Measurements from ENCODE around the gene ZNF556. TPM values are rescaled to one million over a fixed set of nuclear protein-coding genes. Genes with fewer than 3 reads are reported as not detected.
"Not testable (repeated sequence)": the region's sequence is repeated elsewhere in the genome, so short reads cannot be mapped to it uniquely, and the experiment has no call there.

Gene ZNF556
- total RNA-seq, 2 donors from 2014 or later: not detected

- Mint-ChIP-seq H3K9me3 (no peaks in the 10 kb centered on the region), H3K4me3 (no peak overlapping the region), H3K27ac (no peak overlapping the region), H3K27me3 (peaks cover 0 to 4% of the 10 kb centered on the region in 2 donors), H3K36me3 (no peaks in the 10 kb centered on the region), H3K4me1 (ENCODE audit: low read depth in 2 of 2) (no peaks in the 10 kb centered on the region)
- no peak for ATAC-seq
- no peak for DNase-seq (ENCODE audit: low spot score)
These were observed 1.6 kb upstream of the ZNF556 start for GRCh38 chr19:2865334-2866100.

GRCh38 chr19:2866495-2867024 is 575 bp upstream of the ZNF556 start:
- no peaks in the 10 kb centered on the region for H3K9me3 Mint-ChIP-seq
- ATAC-seq (no peak), DNase-seq (ENCODE audit: low spot score) (no peak)
- peaks cover 0 to 1% of the 10 kb centered on the region in 2 donors for H3K4me1 Mint-ChIP-seq (ENCODE audit: low read depth in 2 of 2)
- H3K36me3 Mint-ChIP-seq: no peaks in the 10 kb centered on the region
- H3K4me3 Mint-ChIP-seq: no peak overlapping the region
- H3K27me3 Mint-ChIP-seq: peaks cover 0 to 4% of the 10 kb centered on the region in 2 donors
- H3K27ac Mint-ChIP-seq: no peak overlapping the region

DNA sequence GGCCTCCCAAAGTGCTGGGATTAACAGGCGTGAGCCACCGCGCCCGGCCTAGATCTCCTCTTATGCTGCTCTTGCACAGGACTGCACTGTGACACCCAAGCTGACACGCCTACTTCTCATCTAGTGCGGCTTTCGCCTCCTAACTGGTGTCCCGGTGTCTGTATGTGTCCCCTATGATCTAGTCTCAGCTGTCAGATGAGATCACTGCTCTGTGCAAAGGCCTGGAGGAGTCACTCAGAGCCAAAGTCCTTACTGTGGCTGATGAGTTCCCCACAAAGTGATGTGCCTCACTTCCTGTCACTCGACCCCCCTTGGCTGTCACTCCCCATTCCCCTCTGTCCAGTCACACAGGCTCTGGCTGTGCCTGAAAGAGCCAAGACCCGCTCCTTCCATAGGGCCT is 2.5 kb downstream of the ZNF556 start:
- ATAC-seq: no peak
- Mint-ChIP-seq H3K27me3 (peaks cover 0 to 4% of the 10 kb centered on the region in 2 donors), H3K9me3 (no peaks in the 10 kb centered on the region), H3K27ac (no peak overlapping the region), H3K4me3 (no peak overlapping the region), H3K36me3 (no peaks in the 10 kb centered on the region), H3K4me1 (ENCODE audit: low read depth in 2 of 2) (peaks cover 0 to 4% of the 10 kb centered on the region in 2 donors)
- DNase-seq (ENCODE audit: low spot score): no peak

DNA sequence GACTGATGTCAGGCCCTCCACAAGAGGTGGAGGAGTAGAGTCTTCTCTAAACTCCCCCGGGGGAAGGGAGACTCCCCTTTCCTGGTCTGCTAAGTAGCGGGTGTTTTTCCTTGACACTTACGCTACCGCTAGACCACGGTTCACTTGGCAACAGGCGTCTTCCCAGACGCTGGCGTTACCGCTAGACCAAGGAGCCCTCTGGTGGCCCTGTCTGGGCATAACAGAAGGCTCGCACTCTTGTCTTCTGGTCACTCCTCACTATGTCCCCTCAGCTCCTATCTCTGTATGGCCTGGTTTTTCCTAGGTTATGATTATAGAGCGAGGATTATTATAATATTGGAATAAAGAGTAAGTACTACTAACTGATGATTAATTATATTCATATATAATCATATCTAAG is 5.0 kb downstream of the ZNF556 start:
- H3K9me3 Mint-ChIP-seq; H3K27ac Mint-ChIP-seq; DNase-seq (ENCODE audit: low spot score); ATAC-seq; H3K27me3 Mint-ChIP-seq; H3K4me3 Mint-ChIP-seq; H3K4me1 Mint-ChIP-seq (ENCODE audit: low read depth in 2 of 2); H3K36me3 Mint-ChIP-seq: not testable (repeated sequence)

- H3K27ac Mint-ChIP-seq: no peak overlapping the region
- H3K4me3 Mint-ChIP-seq: no peak overlapping the region
- DNase-seq (ENCODE audit: low spot score): no peak
- no peaks in the 10 kb centered on the region for H3K27me3 Mint-ChIP-seq
- H3K4me1 Mint-ChIP-seq (ENCODE audit: low read depth in 2 of 2): no peaks in the 10 kb centered on the region
- H3K36me3 Mint-ChIP-seq: peaks cover 4% of the 10 kb centered on the region
- no peaks in the 10 kb centered on the region for H3K9me3 Mint-ChIP-seq
- ATAC-seq: no peak
These were observed 10.5 kb downstream of the ZNF556 start for GRCh38 chr19:2877398-2878331.

DNA sequence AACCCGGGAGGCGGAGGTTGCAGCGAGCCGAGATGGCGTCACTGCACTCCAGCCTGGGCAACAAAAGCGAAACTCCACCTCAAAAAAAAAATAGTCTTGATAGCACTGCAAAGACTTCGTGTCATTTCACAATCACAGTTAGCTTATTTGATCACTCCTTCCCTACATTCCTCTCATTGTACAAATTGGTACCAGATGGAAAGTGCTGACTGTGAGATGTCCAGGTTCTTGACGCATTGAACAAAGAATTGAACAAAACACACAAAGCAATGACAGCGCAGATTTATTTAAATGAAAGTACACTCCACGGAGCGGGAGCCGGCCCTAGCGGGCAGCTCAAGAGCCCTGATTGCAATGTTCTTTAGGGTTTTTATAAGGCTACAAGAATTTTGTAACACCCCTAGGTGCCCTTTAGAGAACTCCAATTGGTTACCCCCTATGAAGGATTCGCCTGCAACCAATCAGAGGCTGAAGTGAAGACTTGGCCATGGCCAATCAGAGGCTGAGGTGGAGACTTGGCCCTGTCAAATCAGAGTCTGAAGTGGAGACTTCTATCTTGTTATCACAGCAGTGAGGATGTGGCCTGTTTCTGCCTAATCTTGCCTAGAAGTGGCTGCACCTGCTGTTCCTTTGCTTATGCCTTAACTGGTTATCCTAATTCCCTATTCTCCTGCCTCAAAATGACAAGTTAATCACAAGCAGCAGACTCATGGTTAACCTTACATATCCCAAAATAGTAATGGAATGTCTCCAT is 16.7 kb downstream of the ZNF556 start:
- Mint-ChIP-seq H3K4me3 (no peak overlapping the region), H3K27ac (no peak overlapping the region), H3K4me1 (ENCODE audit: low read depth in 2 of 2) (peaks cover 5% of the 10 kb centered on the region in 2 donors), H3K9me3 (no peaks in the 10 kb centered on the region), H3K36me3 (no peaks in the 10 kb centered on the region), H3K27me3 (peaks cover 0 to 2% of the 10 kb centered on the region in 2 donors)
- no peak for DNase-seq (ENCODE audit: low spot score)
- no peak for ATAC-seq

DNA sequence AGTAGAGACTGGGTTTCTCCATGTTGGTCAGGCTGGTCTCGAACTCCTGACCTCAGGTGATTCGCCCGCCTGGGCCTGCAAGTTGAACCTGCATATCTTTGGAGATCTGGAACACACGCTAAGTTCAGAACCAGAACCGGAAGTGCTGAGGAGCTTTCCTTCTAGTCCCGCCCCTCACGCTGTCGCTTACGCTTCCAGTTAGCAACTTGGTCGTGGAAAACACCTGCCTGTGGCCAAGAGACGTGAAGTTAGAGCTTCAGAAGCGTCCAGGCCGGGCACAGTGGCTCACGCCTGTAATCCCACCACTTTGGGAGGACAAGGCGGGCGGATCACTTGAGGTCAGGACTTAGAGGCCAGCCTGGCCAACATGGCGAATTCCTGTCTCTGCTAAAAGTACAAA is 18.6 kb downstream of the ZNF556 start:
- H3K27me3 Mint-ChIP-seq: peaks cover 0 to 2% of the 10 kb centered on the region in 2 donors
- ATAC-seq: no peak
- H3K9me3 Mint-ChIP-seq: no peaks in the 10 kb centered on the region
- no peaks in the 10 kb centered on the region for H3K36me3 Mint-ChIP-seq
- DNase-seq (ENCODE audit: low spot score): no peak
- no peak overlapping the region for H3K4me3 Mint-ChIP-seq
- H3K4me1 Mint-ChIP-seq (ENCODE audit: low read depth in 2 of 2): peaks cover 5% of the 10 kb centered on the region in 2 donors
- H3K27ac Mint-ChIP-seq: no peak overlapping the region

DNA sequence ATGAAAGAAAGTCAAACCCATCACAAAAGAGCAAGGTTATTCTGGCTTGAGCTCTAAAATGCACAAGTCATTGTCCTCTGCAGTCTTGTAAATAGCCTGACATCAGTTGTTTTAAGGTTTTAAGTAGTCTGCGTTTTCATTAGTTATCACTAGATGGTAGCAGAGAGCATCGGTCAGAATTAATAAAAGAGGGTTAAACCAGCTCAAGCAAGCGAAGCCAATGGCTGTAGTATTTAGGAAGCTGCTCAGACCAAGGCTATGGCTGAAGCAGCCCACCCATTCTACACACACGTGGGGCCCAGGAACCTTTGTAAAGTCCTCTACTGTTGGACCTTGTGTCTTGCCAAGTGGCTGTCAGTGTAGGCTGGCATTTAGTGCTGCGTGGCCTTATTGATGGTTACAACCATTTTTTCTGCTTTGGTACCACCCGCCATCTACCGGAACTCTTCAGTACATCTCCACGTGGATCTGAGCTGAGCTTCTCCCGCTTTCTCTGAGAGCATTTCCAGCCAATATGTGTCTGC is 20.3 kb downstream of the ZNF556 start:
- Mint-ChIP-seq H3K4me3 (no peak overlapping the region), H3K36me3 (no peaks in the 10 kb centered on the region), H3K9me3 (no peaks in the 10 kb centered on the region), H3K27me3 (peaks cover 0 to 2% of the 10 kb centered on the region in 2 donors), H3K4me1 (ENCODE audit: low read depth in 2 of 2) (peaks cover 5 to 7% of the 10 kb centered on the region in 2 donors), H3K27ac (no peak overlapping the region)
- DNase-seq (ENCODE audit: low spot score) (no peak), ATAC-seq (no peak)

DNA sequence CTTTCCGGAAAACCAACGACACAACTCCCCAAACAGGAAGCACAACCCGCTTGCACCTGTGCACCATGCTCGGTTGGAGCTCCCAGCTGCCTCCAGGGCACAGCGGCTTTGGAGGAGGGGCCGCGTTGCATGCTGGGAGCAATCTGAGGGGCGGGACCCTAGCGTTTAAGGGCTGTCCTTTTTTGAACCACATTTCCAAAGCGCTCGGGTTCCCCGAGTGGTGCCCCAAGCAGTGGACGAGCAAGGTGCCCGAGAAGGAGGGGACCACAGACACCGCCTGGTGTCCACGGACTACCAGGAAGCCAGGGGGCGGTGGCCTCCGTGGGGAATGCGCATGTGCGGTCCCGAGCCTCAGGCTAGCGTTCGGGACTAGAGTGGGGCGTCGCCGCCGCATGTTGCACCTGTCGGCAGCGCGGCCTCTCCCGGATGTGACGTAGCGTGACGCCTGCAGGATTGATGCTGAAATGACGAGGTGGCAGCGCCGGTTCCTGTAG is 21.6 kb downstream of the ZNF556 start:
- Mint-ChIP-seq H3K4me1 (ENCODE audit: low read depth in 2 of 2) (peaks cover 5 to 7% of the 10 kb centered on the region in 2 donors), H3K27ac (no peak overlapping the region), H3K4me3 (peak overlapping the region; percentile 36), H3K27me3 (peaks cover 0 to under 1% of the 10 kb centered on the region in 2 donors), H3K36me3 (no peaks in the 10 kb centered on the region), H3K9me3 (no peaks in the 10 kb centered on the region)
- ATAC-seq: peak; percentile 78 to 92
- peak; percentile 78 for DNase-seq (ENCODE audit: low spot score)

- not testable (repeated sequence) for H3K4me1 Mint-ChIP-seq (ENCODE audit: low read depth in 2 of 2); H3K4me3 Mint-ChIP-seq; H3K9me3 Mint-ChIP-seq; H3K27ac Mint-ChIP-seq; H3K36me3 Mint-ChIP-seq; DNase-seq (ENCODE audit: low spot score); ATAC-seq; H3K27me3 Mint-ChIP-seq
These were observed 23.4 kb downstream of the ZNF556 start for GRCh38 chr19:2890531-2890930.

- no peaks in the 10 kb centered on the region for H3K36me3 Mint-ChIP-seq
- DNase-seq (ENCODE audit: low spot score) (no peak), ATAC-seq (no peak)
- H3K4me1 Mint-ChIP-seq (ENCODE audit: low read depth in 2 of 2): peaks cover 7 to 10% of the 10 kb centered on the region in 2 donors
- no peak overlapping the region for H3K27ac Mint-ChIP-seq
- H3K27me3 Mint-ChIP-seq: no peaks in the 10 kb centered on the region
- H3K4me3 Mint-ChIP-seq: no peak overlapping the region
- H3K9me3 Mint-ChIP-seq: no peaks in the 10 kb centered on the region
These were observed 29.6 kb downstream of the ZNF556 start for GRCh38 chr19:2896694-2897093.

GRCh38 chr19:2900296-2901252 is 33.4 kb downstream of the ZNF556 start, which contains the start of gene ZNF57:
Gene ZNF57, plus strand, starts transcription at chr19:2900928. Its CDS starts 118 bp downstream, at chr19:2901046.
- H3K36me3 Mint-ChIP-seq: no peaks in the 10 kb centered on the region
- ATAC-seq (peak; percentile 99), DNase-seq (ENCODE audit: low spot score) (peak; percentile 100)
- peak within 1 kb of the TSS; percentile 77 to 92 for H3K27ac Mint-ChIP-seq
- H3K4me1 Mint-ChIP-seq (ENCODE audit: low read depth in 2 of 2): peaks cover 13% of the 10 kb centered on the region in 2 donors
- no peaks in the 10 kb centered on the region for H3K27me3 Mint-ChIP-seq
- H3K9me3 Mint-ChIP-seq: no peaks in the 10 kb centered on the region
- H3K4me3 Mint-ChIP-seq: peak within 1 kb of the TSS; percentile 96
